H1 (cell line): ENCODE results near the gene DENND4B. TPM values are rescaled to one million over a fixed set of nuclear protein-coding genes. Genes with fewer than 3 reads are reported as not detected.

Experiments
- CTCF ChIA-PET: fragments of 300-600 bp; sonication (Branson Sonifier 250); formaldehyde crosslinking; loops from one replicate; lab custom pipeline; 2021; ENCODE audit not compliant: partially characterized antibody; lab: Charles Lee
- POLR2A ChIA-PET: fragments of 300-600 bp; sonication (Branson Sonifier 250); formaldehyde crosslinking; loops from one replicate; lab custom pipeline; 2021; ENCODE audit warnings: inconsistent platforms; ENCODE audit not compliant: partially characterized antibody; lab: Charles Lee
- DNase-seq, 2 experiments: peaks; one replicate each; pipeline versions ENCODE4 v3.0.0 to v3.0.0-alpha.2; 2010 to 2022; ENCODE audit warnings: low spot score in 2 of 2, low read depth in 1 of 2, mixed read lengths in 1 of 2
- FAIRE-seq: peaks from 2 replicates; lab custom pipeline; 2011; peaks lifted over from hg19 to GRCh38; lab: Jason Lieb, UNC
- H2AFZ ChIP-seq: 2 replicates; pipeline ENCODE4 v1.8.1; 2012; ENCODE audit warnings: low read length, inconsistent platforms
- H2AK5ac ChIP-seq: 2 replicates; pipeline ENCODE4 v1.6.1; 2013; ENCODE audit warnings: low read depth, low read length
- H2BK120ac ChIP-seq: replicated peaks from 2 replicates; pipeline ENCODE3; 2013; ENCODE audit warnings: low read depth, low read length, inconsistent platforms
- H2BK12ac ChIP-seq: 2 replicates; pipeline ENCODE4 v1.6.1; 2013; ENCODE audit warnings: low read depth, low read length
- H2BK15ac ChIP-seq: 2 replicates; pipeline ENCODE4 v1.6.1; 2013; ENCODE audit warnings: low read length
- H2BK20ac ChIP-seq: 2 replicates; pipeline ENCODE4 v1.6.1; 2013; ENCODE audit warnings: low read length
- H2BK5ac ChIP-seq: 2 replicates; pipeline ENCODE4 v1.6.1; 2013; ENCODE audit warnings: low read depth, low read length
- H3K14ac ChIP-seq: 2 replicates; pipeline ENCODE4 v1.6.1; 2013; ENCODE audit warnings: inconsistent platforms; ENCODE audit not compliant: insufficient read length
- H3K18ac ChIP-seq: 2 replicates; pipeline ENCODE4 v1.6.1; 2013; ENCODE audit warnings: low read length; ENCODE audit errors: extremely low read depth
- H3K23ac ChIP-seq: 2 replicates; pipeline ENCODE4 v1.6.1; 2013; ENCODE audit warnings: inconsistent platforms; ENCODE audit not compliant: insufficient read length
- H3K23me2 ChIP-seq: 2 replicates; pipeline ENCODE4 v1.6.1; 2013; ENCODE audit warnings: low read depth, low read length
- H3K27ac ChIP-seq: 2 replicates; pipeline ENCODE4 v1.6.1; 2011; ENCODE audit warnings: low read depth, low read length, inconsistent platforms
- H3K27me3 ChIP-seq, 4 experiments: replicated peaks in 1 of 4; 1 replicate in 1 of 4; 2 replicates in 3 of 4; pipeline versions ENCODE4 v1.6.1 to v1.8.1; 2011 to 2013; ENCODE audit warnings: low read length in 3 of 4, mild to moderate bottlenecking in 3 of 4, inconsistent platforms in 2 of 4, mixed read lengths in 2 of 4, moderate library complexity in 1 of 4; ENCODE audit not compliant: control insufficient read depth in 3 of 4, insufficient read depth in 3 of 4; ENCODE audit errors: extremely low read depth in 1 of 4
- H3K36me3 ChIP-seq, 4 experiments: 2 replicates each; pipeline versions ENCODE4 v1.6.1 to v1.8.1; 2011 to 2013; ENCODE audit warnings: mild to moderate bottlenecking in 4 of 4, low read length in 3 of 4, moderate library complexity in 2 of 4, control low read depth in 1 of 4, inconsistent platforms in 1 of 4; ENCODE audit not compliant: insufficient read depth in 4 of 4, control insufficient read depth in 2 of 4
- H3K4ac ChIP-seq: replicated peaks from 2 replicates; pipeline ENCODE3; 2013; ENCODE audit warnings: low read length, low read depth, mixed read lengths, inconsistent platforms; ENCODE audit not compliant: insufficient read length
- H3K4me1 ChIP-seq, 4 experiments: replicated peaks in 1 of 4; 1 replicate in 1 of 4; 2 replicates in 3 of 4; pipeline versions ENCODE4 v1.6.1 to v1.8.1; 2011 to 2013; ENCODE audit warnings: low read length in 3 of 4, inconsistent platforms in 2 of 4, mixed read lengths in 1 of 4; ENCODE audit not compliant: insufficient read depth in 4 of 4, control insufficient read depth in 3 of 4
- H3K4me2 ChIP-seq, 2 experiments: 2 replicates each; pipeline versions ENCODE4 v1.6.1 to v1.8.1; 2011 to 2013; ENCODE audit warnings: low read depth in 2 of 2, low read length in 2 of 2, control low read depth in 1 of 2, inconsistent platforms in 1 of 2, mild to moderate bottlenecking in 1 of 2; ENCODE audit not compliant: insufficient read depth in 1 of 2
- H3K4me3 ChIP-seq, 4 experiments: fragments of 200-600, 300-600 bp in 1 of 4; sonication (generic), shearing (Covaris generic), sonication (Bioruptor Twin) in 1 of 4; 2 replicates each; pipeline versions ENCODE4 v1.5.1 to v1.8.1; 2011 to 2016; ENCODE audit warnings: low read length in 4 of 4, low read depth in 3 of 4, control low read depth in 2 of 4, inconsistent platforms in 2 of 4, mild to moderate bottlenecking in 2 of 4, mixed read lengths in 1 of 4, moderate library complexity in 1 of 4; ENCODE audit not compliant: insufficient read depth in 2 of 4; ENCODE audit errors: extremely low read depth in 1 of 4
- H3K56ac ChIP-seq: replicated peaks from 2 replicates; pipeline ENCODE3; 2013; ENCODE audit warnings: low read depth, mild to moderate bottlenecking, mixed read lengths, low read length, inconsistent platforms; ENCODE audit not compliant: insufficient read length
- H3K79me1 ChIP-seq: 2 replicates; pipeline ENCODE4 v1.6.1; 2013; ENCODE audit warnings: low read depth, low read length, control low read depth
- H3K79me2 ChIP-seq, 2 experiments: 2 replicates each; pipeline versions ENCODE4 v1.6.1 to v1.8.1; 2012 to 2013; ENCODE audit warnings: low read length in 2 of 2, mild to moderate bottlenecking in 2 of 2, inconsistent platforms in 1 of 2; ENCODE audit not compliant: insufficient read depth in 2 of 2, control insufficient read depth in 1 of 2
- H3K9ac ChIP-seq, 4 experiments: replicated peaks in 1 of 4; 1 replicate in 1 of 4; 2 replicates in 3 of 4; pipeline versions ENCODE4 v1.6.1 to v1.8.1; 2011 to 2013; ENCODE audit warnings: low read depth in 3 of 4, low read length in 3 of 4, control low read depth in 2 of 4, mild to moderate bottlenecking in 2 of 4, moderate library complexity in 2 of 4, inconsistent platforms in 1 of 4; ENCODE audit errors: extremely low read depth in 1 of 4
- H3K9me3 ChIP-seq, 2 experiments: 2 replicates each; pipeline versions ENCODE4 v1.6.1 to v1.8.1; 2012 to 2013; ENCODE audit warnings: mild to moderate bottlenecking in 2 of 2, moderate library complexity in 2 of 2, control low read depth in 1 of 2, inconsistent platforms in 1 of 2, low read depth in 1 of 2, low read length in 1 of 2, mixed read lengths in 1 of 2; ENCODE audit not compliant: insufficient read depth in 2 of 2
- H4K20me1 ChIP-seq, 2 experiments: replicated peaks in 1 of 2; 2 replicates each; pipeline versions ENCODE3 to v1.8.1; 2011 to 2013; ENCODE audit warnings: inconsistent platforms in 2 of 2, low read length in 2 of 2, mild to moderate bottlenecking in 1 of 2; ENCODE audit not compliant: insufficient read depth in 2 of 2, control insufficient read depth in 1 of 2
- H4K5ac ChIP-seq: 2 replicates; pipeline ENCODE4 v1.6.1; 2013; ENCODE audit warnings: low read length, low read depth, mixed read lengths, inconsistent platforms; ENCODE audit not compliant: insufficient read length
- H4K8ac ChIP-seq: 2 replicates; pipeline ENCODE4 v1.8.0; 2013; ENCODE audit warnings: mild to moderate bottlenecking, moderate library complexity, low read length, inconsistent platforms; ENCODE audit not compliant: insufficient read depth; ENCODE audit errors: extremely low read depth
- H4K91ac ChIP-seq: replicated peaks from 2 replicates; pipeline ENCODE3; 2013; ENCODE audit warnings: low read length, mixed read lengths, inconsistent platforms; ENCODE audit not compliant: insufficient read length
- ATF2 ChIP-seq: IDR thresholded peaks from 2 replicates; pipeline ENCODE4 v1.6.1; 2012; ENCODE audit warnings: low read length, inconsistent platforms
- CEBPB ChIP-seq: IDR thresholded peaks from 2 replicates; pipeline ENCODE4 v1.6.1; 2012; ENCODE audit warnings: low read depth, low read length
- JUND ChIP-seq: IDR thresholded peaks from 2 replicates; pipeline ENCODE4 v1.6.1; 2011; ENCODE audit warnings: mild to moderate bottlenecking, improper control_type of control experiment, low read length
- NANOG ChIP-seq: IDR thresholded peaks from 2 replicates; pipeline ENCODE4 v1.6.1; 2011; ENCODE audit warnings: low read length, low read depth, mild to moderate bottlenecking, inconsistent platforms; ENCODE audit not compliant: insufficient read depth, poor library complexity, severe bottlenecking
- PHF8 ChIP-seq: fragments of 200-600 bp; sonication (generic); conservative IDR thresholded peaks from 2 replicates; pipeline ENCODE4 v1.7.1; 2012; ENCODE audit warnings: low read depth, mild to moderate bottlenecking, inconsistent platforms, low read length, moderate library complexity
- SIN3A ChIP-seq, 2 experiments: IDR thresholded peaks in 1 of 2; conservative IDR thresholded peaks in 1 of 2; 2 replicates each; pipeline ENCODE4 v1.6.1; 2011 to 2012; ENCODE audit warnings: low read length in 2 of 2, improper control_type of control experiment in 1 of 2, low read depth in 1 of 2, mild to moderate bottlenecking in 1 of 2
- SIRT6 ChIP-seq: IDR thresholded peaks from one replicate; pipeline ENCODE4 v1.7.1; 2012; ENCODE audit warnings: low read length, inconsistent platforms
- SIX5 ChIP-seq: IDR thresholded peaks from 2 replicates; pipeline ENCODE4 v1.6.1; 2011; ENCODE audit warnings: mild to moderate bottlenecking, low read depth, low read length
- TCF12 ChIP-seq: IDR thresholded peaks from 2 replicates; pipeline ENCODE4 v1.6.1; 2011; ENCODE audit warnings: low read depth, mild to moderate bottlenecking, low read length
- WGBS, 2 experiments: shearing (Covaris generic) in 1 of 2; methylation state at CpG; one replicate each; pipeline versions ENCODE4 v1.1.6 to v1.1.7; 2013 to 2015; ENCODE audit warnings: low lambda C conversion rate in 2 of 2, mixed read lengths in 2 of 2, inconsistent platforms in 1 of 2, low coverage in 1 of 2, missing lambda C conversion rate in 1 of 2; ENCODE audit not compliant: insufficient replicate concordance in 2 of 2, insufficient coverage in 1 of 2, insufficient read length in 1 of 2; ENCODE audit errors: extremely low coverage in 1 of 2, missing lambda C conversion rate in 1 of 2; 5-methylcytosine and 5-hydroxymethylcytosine counted together
- polyA plus RNA-seq, 7 experiments: library from polyadenylated mRNA; depleted of rRNA in 3 of 7; stranded (reverse) in 5 of 7; unstranded in 2 of 7; fragments of >200 nt in 5 of 7; fragments of 200-250 nt in 2 of 7; gene quantifications; 1 replicate in 5 of 7; 2 replicates in 1 of 7; 4 replicates in 1 of 7; pipeline versions ENCODE4 v1.2.1 to v1.2.3, GENCODE V29; 2011 to 2013; ENCODE audit warnings: missing spikeins in 2 of 7, mixed read lengths in 2 of 7
- total RNA-seq: library from RNA; stranded (reverse); fragmentation: NEBNext Ultra II Directional; extraction: Animal tissue kit (Norgen Biotek cat#: 25700); gene quantifications from 2 replicates; pipeline ENCODE4 v1.2.1, GENCODE V29; 2021

Gene DENND4B
- total and polyA plus RNA-seq, 2 of the 8 experiments (the other 6 are each of a cell fraction or from before 2014, with no cell fraction given), result 45.6 to 61.1 TPM

DNA sequence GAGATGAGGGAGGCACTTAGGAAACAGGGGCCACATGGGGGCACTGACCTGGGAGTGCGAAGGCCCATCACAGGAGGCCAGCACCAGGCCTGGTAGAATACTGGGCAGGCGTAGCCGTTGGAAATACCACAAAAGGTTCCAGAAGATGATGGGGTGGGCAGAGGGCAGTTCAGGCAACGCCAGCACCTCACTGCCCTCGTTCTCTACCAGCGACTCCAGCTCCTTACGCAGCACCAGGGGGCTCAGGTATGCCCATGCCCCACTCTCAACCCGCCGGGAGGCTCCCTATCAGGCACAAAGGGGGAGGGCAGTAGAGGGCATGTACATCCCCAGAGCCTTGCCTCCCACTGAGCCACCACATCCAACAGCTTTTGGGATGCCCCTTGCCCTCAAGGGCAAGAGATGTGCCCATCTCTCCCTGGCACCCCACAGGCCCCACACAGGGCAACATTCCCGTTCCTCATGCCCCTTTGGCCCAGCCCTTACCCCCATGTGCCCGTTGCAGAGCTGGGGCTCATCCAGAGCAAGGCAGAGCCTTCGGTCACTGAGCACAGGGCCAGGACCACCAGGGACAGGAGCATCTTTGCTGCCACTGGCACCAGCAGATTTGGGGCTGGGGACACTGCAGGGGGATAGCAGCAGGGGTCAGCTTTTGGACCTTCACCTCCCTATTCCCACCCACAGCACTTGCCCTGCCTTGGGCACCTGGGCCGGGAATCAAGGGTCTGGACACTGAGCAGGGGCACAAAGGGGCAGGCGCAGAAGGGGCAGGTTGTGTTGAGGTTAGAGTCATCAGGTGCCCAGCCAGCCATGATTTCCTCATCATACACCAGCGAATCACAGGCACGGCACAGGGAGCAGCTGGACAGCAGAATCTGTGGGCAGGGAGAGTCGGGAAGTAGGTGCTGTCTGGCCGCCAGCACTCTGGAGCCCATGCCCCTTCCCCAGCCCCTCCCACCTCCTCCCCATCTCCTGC is 14.1 kb downstream of the DENND4B start:
- no peak for DNase-seq
- WGBS, 2 experiments, result 93% methylated on average over 18 of the region's 18 CpGs; no CpG with 5 or more reads in 1 of the 2 experiments
- TF ChIP-seq JUND, result no peak
- no peak for TF ChIP-seq NANOG
- TF ChIP-seq TCF12, result no peak
- TF ChIP-seq CEBPB, result no peak
- TF ChIP-seq SIX5, result no peak
- TF ChIP-seq PHF8, result no peak
- TF ChIP-seq SIN3A (conservative IDR thresholded peaks at IDR 0.05 in 1 of 2, IDR thresholded peaks at IDR 0.05 in 1 of 2; ENCODE audit: low read depth in 1 of 2, low read length in 2 of 2), result no peak
- no peak for TF ChIP-seq SIRT6
- TF ChIP-seq ATF2, result no peak

More for the DNA sequence above, 14.1 kb downstream of the DENND4B start:
- H3K9me3 ChIP-seq, result no peaks in the 10 kb centered on the region
- H2BK120ac ChIP-seq, result no peak overlapping the region
- no peaks in the 10 kb centered on the region; the same call in 1 of the 2 replicates for H3K79me1 ChIP-seq
- ChIA-PET CTCF (interaction anchor here (0.7 kb wide), 1 partner anchor 12 kb away, joined by 3 read pairs; no protein-coding TSS in a partner anchor), POLR2A (interaction anchor here (0.7 to 5.1 kb wide), 8 partner anchors 13 to 248 kb away, joined by 3 to 46 read pairs (median 6); partner anchors contain the start of genes DENND4B, JTB, RPS27 and SLC39A1)
- H4K8ac ChIP-seq, result no peak overlapping the region
- H3K79me2 ChIP-seq, result no peaks in the 10 kb centered on the region
- no peak overlapping the region for H3K23ac ChIP-seq
- H3K4me1 ChIP-seq, result no peaks in the 10 kb centered on the region
- no peak overlapping the region for H3K18ac ChIP-seq
- no peak overlapping the region for H3K14ac ChIP-seq
- no peak overlapping the region for H3K4ac ChIP-seq
- no peak overlapping the region for H2BK15ac ChIP-seq
- FAIRE-seq, result no peak
- no peak overlapping the region for H2BK20ac ChIP-seq
- no peak overlapping the region for H4K91ac ChIP-seq
- H3K9ac ChIP-seq, result no peak overlapping the region
- H3K4me2 ChIP-seq, result no peak overlapping the region
- no peak overlapping the region for H2BK12ac ChIP-seq
- no peak overlapping the region for H4K5ac ChIP-seq
- H3K4me3 ChIP-seq, result no peak overlapping the region
- H3K36me3 ChIP-seq, result peaks cover 9 to 52% (median 40%) of the 10 kb centered on the region in 4 experiments
- no peak overlapping the region for H3K56ac ChIP-seq
- no peak overlapping the region for H2BK5ac ChIP-seq
- H2AFZ ChIP-seq, result no peak overlapping the region
- H3K23me2 ChIP-seq, result no peaks in the 10 kb centered on the region; the same call in 1 of the 2 replicates
- no peaks in the 10 kb centered on the region for H3K27me3 ChIP-seq
- no peak overlapping the region for H2AK5ac ChIP-seq
- H4K20me1 ChIP-seq, result peaks cover 0 to 8% of the 10 kb centered on the region in 2 experiments
- no peak overlapping the region for H3K27ac ChIP-seq
